HG02610 (cell line): ENCODE data around the gene RREB1.

Experiments used
- ATAC-seq: cut with Tn5 transposase; IDR thresholded peaks from one replicate; pipeline ENCODE4 v1.9.1; 2021; ENCODE audit warnings: mild to moderate bottlenecking, moderate library complexity; ENCODE audit not compliant: unreplicated experiment

Gene RREB1

DNA sequence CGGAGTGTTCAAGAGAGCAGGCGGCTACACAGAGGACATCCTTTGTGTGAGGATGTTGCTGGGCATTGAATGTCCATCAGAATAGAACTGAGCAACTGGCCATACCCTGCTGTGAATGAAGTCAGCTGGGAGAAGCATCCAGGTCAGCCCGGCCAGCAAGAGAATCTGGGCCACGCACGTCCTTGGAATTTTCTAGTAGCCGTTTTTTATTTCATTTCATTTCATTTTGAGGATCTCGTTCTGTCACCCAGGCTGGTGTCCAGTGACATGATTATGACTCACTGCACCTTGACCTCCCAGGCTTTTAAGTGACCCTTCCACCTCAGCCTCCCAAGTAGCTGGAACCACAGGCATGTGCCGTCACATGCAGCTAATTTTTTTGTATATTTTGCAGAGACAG lies 107.4 kb downstream of the RREB1 start:
- no peak for ATAC-seq

- ATAC-seq, result no peak
These were observed 108.1 kb downstream of the RREB1 start for GRCh38 chr6:7215798-7216231.

DNA sequence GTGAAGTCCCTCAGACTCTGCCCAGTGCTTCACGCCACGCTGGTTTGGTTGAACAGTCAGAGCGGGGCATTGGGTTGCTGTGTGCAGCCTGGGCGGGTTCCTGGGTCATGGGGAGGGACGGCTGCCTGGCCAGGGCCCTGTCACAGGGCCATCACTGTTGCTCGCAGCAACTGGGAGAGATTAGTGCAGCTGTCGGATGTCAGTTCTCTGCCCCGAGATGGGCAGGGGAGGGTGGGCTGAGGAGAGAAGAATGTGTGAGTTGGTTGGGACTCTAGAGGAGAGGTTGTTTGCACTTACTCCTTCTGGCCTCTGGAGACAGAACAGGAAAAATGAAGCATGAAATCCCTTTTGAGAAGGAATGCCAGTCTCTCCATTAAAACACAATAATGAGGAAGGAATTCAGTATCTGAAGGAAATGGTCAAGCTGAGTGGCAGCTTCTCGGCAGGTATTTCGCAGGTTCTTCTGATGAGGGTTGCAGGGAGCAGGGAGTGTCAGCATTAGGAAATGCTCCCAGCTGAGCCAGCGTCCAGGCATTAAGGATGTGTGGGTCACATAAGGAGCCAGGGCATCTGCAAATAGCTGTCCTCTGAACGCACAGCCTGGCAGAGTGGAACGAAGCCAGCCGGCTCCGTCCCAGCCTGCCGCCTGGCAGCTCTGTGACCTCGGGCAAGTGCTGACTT lies 109.3 kb downstream of the RREB1 start:
- no peak for ATAC-seq

DNA sequence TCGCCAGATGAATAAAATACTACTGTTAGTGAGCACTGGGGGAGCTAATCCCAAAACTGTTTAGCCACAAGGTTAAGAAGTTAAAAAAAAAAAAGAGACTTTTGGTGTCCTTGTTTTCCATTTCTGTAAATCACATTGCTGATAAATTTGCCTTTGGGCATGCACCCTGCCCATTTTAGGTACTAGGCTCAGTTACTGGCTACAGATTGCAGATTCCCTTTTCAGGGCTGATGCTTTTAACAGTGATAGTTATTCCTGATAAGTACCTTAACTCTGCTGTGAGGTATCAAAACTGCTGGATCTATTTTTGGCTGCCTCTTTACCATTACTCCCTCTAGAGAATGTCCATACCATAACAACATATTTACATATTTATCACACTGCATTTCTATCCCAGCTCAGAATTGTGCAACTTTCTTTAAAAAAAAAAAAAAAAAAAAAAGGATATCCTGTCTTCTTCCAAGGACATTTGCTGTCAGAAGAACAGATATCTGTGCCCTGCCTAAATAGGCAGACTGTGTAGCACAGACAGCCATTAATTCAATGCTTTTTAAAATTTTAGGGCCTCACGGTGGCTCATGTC lies 110.7 kb downstream of the RREB1 start:
- no peak for ATAC-seq

- no peak for ATAC-seq
These were observed 111.5 kb downstream of the RREB1 start for GRCh38 chr6:7219310-7219709.

DNA sequence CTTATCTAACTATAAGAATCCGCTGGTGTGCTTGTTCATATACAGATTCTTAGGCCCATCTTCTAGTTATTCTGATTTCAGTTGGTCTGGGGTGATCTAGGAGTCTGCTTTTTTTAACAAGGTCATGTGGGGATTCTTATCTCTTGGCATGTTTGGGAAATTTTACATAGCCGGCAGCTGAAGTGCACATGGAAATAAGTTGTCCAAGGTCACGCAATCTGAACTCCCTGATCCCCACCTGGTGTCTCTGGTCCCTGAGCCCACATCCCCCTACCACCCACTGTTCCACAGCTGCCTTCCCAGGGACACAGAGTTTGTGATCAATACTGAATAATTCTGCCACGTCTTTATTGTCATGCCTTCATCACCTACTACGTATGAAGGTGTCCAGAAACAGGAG lies 114.4 kb downstream of the RREB1 start:
- ATAC-seq, result no peak

- no peak for ATAC-seq
These were observed 117.0 kb downstream of the RREB1 start for GRCh38 chr6:7224731-7225130.

- no peak for ATAC-seq
These were observed 121.1 kb downstream of the RREB1 start for GRCh38 chr6:7228662-7229375.

DNA sequence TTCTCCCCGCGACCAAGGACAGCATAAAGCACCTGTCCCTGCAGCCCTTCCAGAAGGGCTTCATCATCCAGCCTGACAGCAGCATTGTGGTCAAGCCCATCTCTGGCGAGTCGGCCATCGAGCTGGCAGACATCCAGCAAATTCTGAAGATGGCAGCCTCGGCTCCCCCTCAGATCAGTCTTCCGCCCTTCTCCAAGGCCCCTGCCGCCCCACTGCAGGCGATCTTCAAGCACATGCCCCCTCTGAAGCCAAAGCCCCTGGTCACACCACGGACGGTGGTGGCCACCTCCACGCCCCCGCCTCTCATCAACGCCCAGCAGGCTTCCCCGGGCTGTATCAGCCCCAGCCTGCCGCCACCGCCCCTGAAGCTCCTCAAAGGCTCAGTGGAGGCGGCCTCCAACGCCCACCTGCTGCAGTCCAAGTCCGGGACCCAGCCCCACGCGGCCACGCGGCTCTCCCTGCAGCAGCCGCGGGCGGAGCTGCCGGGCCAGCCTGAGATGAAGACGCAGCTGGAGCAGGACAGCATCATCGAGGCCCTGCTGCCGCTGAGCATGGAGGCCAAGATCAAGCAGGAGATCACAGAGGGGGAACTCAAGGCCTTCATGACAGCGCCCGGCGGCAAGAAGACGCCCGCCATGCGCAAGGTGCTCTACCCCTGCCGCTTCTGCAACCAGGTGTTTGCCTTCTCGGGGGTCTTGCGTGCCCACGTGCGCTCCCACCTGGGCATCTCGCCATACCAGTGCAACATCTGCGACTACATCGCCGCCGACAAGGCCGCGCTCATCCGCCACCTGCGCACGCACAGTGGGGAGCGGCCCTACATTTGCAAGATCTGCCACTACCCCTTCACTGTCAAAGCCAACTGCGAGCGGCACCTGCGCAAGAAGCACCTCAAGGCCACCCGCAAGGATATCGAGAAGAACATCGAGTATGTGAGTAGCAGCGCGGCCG lies 121.9 kb downstream of the RREB1 start:
- no peak for ATAC-seq

DNA sequence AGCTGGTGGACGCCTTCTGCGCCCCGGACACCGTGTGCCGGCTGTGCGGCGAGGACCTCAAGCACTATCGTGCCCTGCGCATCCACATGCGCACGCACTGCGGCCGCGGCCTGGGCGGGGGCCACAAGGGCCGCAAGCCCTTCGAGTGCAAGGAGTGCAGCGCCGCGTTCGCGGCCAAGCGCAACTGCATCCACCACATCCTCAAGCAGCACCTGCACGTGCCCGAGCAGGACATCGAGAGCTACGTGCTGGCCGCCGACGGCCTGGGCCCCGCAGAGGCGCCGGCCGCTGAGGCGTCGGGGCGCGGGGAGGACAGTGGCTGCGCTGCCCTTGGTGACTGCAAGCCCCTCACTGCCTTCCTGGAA lies 122.5 kb downstream of the RREB1 start:
- ATAC-seq, result no peak

DNA sequence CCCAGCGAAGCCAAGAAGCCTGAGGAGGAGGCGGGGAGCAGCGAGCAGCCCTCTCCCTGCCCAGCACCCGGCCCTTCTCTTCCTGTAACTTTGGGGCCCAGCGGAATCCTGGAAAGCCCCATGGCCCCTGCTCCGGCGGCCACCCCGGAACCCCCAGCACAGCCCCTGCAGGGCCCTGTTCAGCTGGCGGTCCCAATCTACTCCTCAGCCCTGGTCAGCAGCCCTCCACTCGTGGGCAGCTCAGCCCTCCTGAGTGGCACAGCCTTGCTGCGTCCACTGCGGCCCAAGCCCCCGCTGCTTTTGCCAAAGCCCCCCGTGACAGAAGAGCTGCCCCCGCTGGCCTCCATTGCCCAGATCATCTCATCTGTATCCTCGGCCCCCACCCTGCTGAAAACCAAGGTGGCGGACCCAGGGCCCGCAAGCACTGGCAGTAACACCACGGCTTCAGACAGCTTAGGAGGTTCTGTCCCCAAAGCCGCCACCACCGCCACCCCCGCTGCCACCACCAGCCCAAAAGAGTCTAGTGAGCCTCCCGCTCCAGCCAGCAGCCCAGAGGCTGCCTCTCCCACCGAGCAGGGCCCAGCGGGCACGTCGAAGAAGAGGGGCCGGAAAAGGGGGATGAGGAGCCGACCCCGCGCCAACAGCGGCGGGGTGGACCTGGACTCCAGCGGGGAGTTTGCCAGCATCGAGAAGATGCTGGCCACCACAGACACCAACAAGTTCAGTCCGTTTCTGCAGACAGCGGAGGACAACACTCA lies 123.4 kb downstream of the RREB1 start:
- ATAC-seq, result no peak

GRCh38 chr6:7232351-7232750 lies 124.6 kb downstream of the RREB1 start:
- no peak for ATAC-seq

DNA sequence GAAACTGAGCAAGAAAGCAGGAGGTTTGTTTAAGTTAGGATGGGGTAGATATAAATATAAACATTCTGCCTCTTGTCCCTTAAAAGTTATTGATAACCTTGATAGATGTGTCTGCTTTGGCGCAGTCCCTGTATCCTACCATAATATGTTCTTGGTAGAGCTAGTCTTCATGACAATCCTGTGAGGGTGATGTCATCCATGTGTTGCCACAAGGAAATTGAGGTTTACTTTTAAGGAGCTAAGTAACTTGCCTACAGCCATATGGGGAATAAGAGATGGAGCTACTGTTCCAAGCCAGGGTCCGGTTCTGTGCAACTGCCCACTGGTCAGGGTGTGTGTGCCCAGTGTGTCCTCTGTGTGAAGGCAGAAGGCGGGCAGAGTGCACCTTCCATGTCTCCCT lies 126.8 kb downstream of the RREB1 start:
- no peak for ATAC-seq

DNA sequence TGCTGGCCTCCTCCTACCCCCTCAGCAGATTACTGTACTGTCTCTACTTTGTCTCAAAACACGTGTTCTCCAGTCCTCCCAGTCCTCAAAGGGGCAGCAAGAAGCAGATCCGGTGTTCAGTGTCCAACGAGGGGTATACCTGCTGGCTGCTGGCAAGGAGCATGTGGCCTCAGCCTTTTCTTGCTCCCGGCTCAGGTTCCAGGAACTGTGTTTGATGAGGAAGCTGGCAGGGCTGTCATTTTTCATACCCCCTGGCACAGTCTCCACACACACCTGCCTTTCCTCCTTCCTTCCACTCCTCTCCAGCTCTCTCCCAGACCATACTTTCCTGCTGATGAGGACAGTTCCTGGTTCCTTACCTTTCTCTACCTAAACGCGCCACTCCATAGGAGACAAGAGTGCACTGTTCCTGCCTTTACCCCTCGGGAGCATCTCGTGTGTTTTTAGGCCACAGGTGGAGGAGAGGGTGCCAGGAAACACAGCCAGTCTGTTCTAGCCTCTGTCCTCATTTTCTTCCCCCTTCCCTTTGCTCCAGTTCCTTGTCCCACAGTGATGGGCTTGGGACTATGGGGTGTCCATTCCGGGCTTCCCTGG lies 128.0 kb downstream of the RREB1 start:
- ATAC-seq, result no peak

- ATAC-seq, result peak; percentile 77
These were observed 128.8 kb downstream of the RREB1 start for GRCh38 chr6:7236306-7237209.

GRCh38 chr6:7237653-7238188 lies 130.0 kb downstream of the RREB1 start:
- no peak for ATAC-seq

GRCh38 chr6:7238526-7238899 lies 130.8 kb downstream of the RREB1 start:
- no peak for ATAC-seq

GRCh38 chr6:7238900-7239589 lies 131.3 kb downstream of the RREB1 start:
- ATAC-seq, result peak; percentile 46
